GM12801 (cell line): Measurements from ENCODE around the gene BICD1.

Experiments used
- TF ChIP-seq, protein P1 (sequence below): IDR thresholded peaks from one replicate; pipeline ENCODE4 v1.5.1; 2011; ENCODE audit warnings: control low read depth; ENCODE audit not compliant: insufficient read length; ENCODE audit errors: extremely low read depth

Gene BICD1

DNA sequence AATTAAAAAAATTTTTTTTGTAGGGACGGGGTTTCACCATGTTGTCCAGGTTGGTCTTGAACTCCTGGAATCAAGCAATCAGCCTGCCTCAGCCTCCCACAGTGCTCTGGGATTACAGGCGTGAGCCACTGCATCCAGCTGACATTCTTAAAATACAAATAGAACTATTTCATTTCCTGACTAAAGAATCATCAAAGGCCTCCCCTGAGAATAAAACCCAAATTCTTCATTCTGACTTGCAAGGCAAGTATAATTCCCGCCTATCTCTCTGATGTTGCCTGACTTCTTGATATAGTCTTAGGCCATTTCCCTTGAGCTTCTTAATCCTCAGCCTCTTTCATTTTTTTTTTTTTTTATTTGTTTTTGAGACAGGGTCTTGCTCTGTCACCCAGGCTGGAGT is 4.4 kb upstream of the BICD1 start:
- TF ChIP-seq, protein P1, sequence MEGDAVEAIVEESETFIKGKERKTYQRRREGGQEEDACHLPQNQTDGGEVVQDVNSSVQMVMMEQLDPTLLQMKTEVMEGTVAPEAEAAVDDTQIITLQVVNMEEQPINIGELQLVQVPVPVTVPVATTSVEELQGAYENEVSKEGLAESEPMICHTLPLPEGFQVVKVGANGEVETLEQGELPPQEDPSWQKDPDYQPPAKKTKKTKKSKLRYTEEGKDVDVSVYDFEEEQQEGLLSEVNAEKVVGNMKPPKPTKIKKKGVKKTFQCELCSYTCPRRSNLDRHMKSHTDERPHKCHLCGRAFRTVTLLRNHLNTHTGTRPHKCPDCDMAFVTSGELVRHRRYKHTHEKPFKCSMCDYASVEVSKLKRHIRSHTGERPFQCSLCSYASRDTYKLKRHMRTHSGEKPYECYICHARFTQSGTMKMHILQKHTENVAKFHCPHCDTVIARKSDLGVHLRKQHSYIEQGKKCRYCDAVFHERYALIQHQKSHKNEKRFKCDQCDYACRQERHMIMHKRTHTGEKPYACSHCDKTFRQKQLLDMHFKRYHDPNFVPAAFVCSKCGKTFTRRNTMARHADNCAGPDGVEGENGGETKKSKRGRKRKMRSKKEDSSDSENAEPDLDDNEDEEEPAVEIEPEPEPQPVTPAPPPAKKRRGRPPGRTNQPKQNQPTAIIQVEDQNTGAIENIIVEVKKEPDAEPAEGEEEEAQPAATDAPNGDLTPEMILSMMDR = no peak

GRCh38 chr12:32104572-32105355 is 1.9 kb upstream of the BICD1 start:
- TF ChIP-seq, protein P1 = no peak

- TF ChIP-seq, protein P1 = no peak
Observed at GRCh38 chr12:32105986-32106516, 596 bp upstream of the BICD1 start.

GRCh38 chr12:32107359-32108267 is 966 bp downstream of the BICD1 start:
- TF ChIP-seq, protein P1 = no peak

GRCh38 chr12:32108787-32109186 is 2.1 kb downstream of the BICD1 start:
- TF ChIP-seq, protein P1 = no peak

DNA sequence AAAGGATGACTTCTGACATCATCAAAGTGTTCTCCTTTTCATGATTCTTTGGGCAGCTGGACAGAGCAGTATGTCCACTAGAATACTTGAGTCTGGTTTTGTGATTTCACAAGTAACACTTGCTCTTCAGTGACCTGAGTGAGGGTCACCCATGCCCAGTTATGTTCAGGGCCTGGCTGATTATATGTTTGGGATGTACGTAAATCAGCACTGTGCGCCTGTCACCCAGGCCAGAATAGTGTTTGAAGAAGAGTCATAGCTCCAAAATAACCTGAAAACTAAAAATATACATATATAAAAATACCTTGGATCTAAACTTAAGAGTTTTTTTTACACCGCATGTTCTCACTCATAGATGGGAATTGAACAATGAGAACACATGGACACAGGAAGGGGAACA is 3.8 kb downstream of the BICD1 start:
- TF ChIP-seq, protein P1 = no peak

- TF ChIP-seq, protein P1 = no peak
Observed at GRCh38 chr12:32110942-32111341, 4.3 kb downstream of the BICD1 start.
